A549 (cell line): ENCODE data around the gene HDLBP. TPM values are rescaled to one million over a fixed set of nuclear protein-coding genes. Genes with fewer than 3 reads are reported as not detected.

ENCODE experiments used
- ATAC-seq, 2 experiments: fragments of 200-7000 bp in 1 of 2; fragments of >200 bp in 1 of 2; cut with Nextera tagmentation in 1 of 2; cut with Tn5 transposase in 1 of 2; 3 replicates each; pipeline versions ENCODE4 v1.8.0 to v1.9.1; 2018 to 2020; ENCODE audit warnings: mild to moderate bottlenecking in 1 of 2, moderate library complexity in 1 of 2
- CTCF ChIA-PET: fragments of 300-600 bp; sonication (Branson Sonifier 250); formaldehyde crosslinking; extraction: SDS; loops from one replicate; lab custom pipeline; 2021; ENCODE audit warnings: antibody characterized with exemption, inconsistent platforms; lab: Yijun Ruan, JAX
- POLR2A ChIA-PET: fragments of 350-600 bp; formaldehyde crosslinking; extraction: SDS; loops from one replicate; lab custom pipeline; 2021; ENCODE audit warnings: antibody characterized with exemption, inconsistent platforms; lab: Yijun Ruan, JAX
- DNase-seq, 2 experiments: peaks; one replicate each; pipeline versions ENCODE4 v3.0.0 to v3.0.0-alpha.2; 2011 to 2016; ENCODE audit warnings: low read depth in 1 of 2, low spot score in 1 of 2
- FAIRE-seq: peaks from 2 replicates; lab custom pipeline; 2011; peaks lifted over from hg19 to GRCh38; lab: Jason Lieb, UNC
- H3K27ac ChIP-seq, 2 experiments: fragments of >200 bp; sonication (Bioruptor Twin); formaldehyde crosslinking; 3 replicates each; pipeline ENCODE4 v1.5.1; 2016 to 2017
- H3K4me1 ChIP-seq: fragments of >200 bp; sonication (Bioruptor Twin); formaldehyde crosslinking; 3 replicates; pipeline ENCODE4 v1.6.1; 2016
- H3K4me2 ChIP-seq: fragments of >200 bp; sonication (Bioruptor Twin); formaldehyde crosslinking; 3 replicates; pipeline ENCODE4 v1.6.1; 2016
- H3K4me3 ChIP-seq: fragments of >200 bp; sonication (Bioruptor Twin); formaldehyde crosslinking; 3 replicates; pipeline ENCODE4 v1.5.1; 2016
- H3K9me3 ChIP-seq: fragments of >200 bp; sonication (Bioruptor Twin); formaldehyde crosslinking; 3 replicates; pipeline ENCODE4 v1.6.1; 2016
- BCL3 ChIP-seq: fragments of >200 bp; sonication (Bioruptor Twin); formaldehyde crosslinking; IDR thresholded peaks from 3 replicates; pipeline ENCODE4 v1.6.1; 2016
- BHLHE40 ChIP-seq: IDR thresholded peaks from 2 replicates; pipeline ENCODE4 v1.6.1; 2012; ENCODE audit warnings: low read depth, low read length, inconsistent platforms
- CBX8 ChIP-seq: fragments of 200-600 bp; sonication (generic); IDR thresholded peaks from 2 replicates; pipeline ENCODE4 v1.6.1; 2016
- CHD2 ChIP-seq: fragments of 150-350 bp; IDR thresholded peaks from 2 replicates; pipeline ENCODE4 v1.6.1; 2014; ENCODE audit warnings: low read length; ENCODE audit not compliant: partially characterized antibody
- CHD4 ChIP-seq: fragments of 200-600 bp; sonication (generic); IDR thresholded peaks from 2 replicates; pipeline ENCODE4 v1.6.1; 2016; ENCODE audit warnings: antibody characterized with exemption, mild to moderate bottlenecking, borderline replicate concordance
- E2F6 ChIP-seq: IDR thresholded peaks from 2 replicates; pipeline ENCODE4 v1.6.1; 2012; ENCODE audit warnings: low read depth, borderline replicate concordance
- EHF ChIP-seq: fragments of 250-450 bp; sonication (Bioruptor Pico); IDR thresholded peaks from 2 replicates; pipeline ENCODE4 v1.5.0; 2020; ENCODE audit warnings: mild to moderate bottlenecking
- EHMT2 ChIP-seq: fragments of 200-600 bp; sonication (generic); IDR thresholded peaks from 2 replicates; pipeline ENCODE4 v1.6.1; 2016; ENCODE audit warnings: antibody characterized with exemption, low read depth, mild to moderate bottlenecking, moderate library complexity
- EP300 ChIP-seq, 2 experiments: fragments of >200 bp; sonication (Bioruptor Twin); formaldehyde crosslinking; IDR thresholded peaks; 2 replicates in 1 of 2; 3 replicates in 1 of 2; pipeline ENCODE4 v1.6.1; 2016 to 2017
- HDAC2 ChIP-seq: fragments of 200-600 bp; sonication (generic); IDR thresholded peaks from 2 replicates; pipeline ENCODE4 v1.6.1; 2016
- HEYL ChIP-seq: fragments of 250-450 bp; sonication (Bioruptor Pico); IDR thresholded peaks from 2 replicates; pipeline ENCODE4 v1.8.0; 2021; ENCODE audit warnings: mild to moderate bottlenecking, moderate library complexity
- HMGXB4 ChIP-seq: fragments of 250-450 bp; sonication (Bioruptor Pico); IDR thresholded peaks from 2 replicates; pipeline ENCODE4 v1.5.0; 2021; ENCODE audit warnings: mild to moderate bottlenecking, moderate library complexity, borderline replicate concordance
- HOXA7 ChIP-seq: fragments of 250-450 bp; sonication (Bioruptor Pico); IDR thresholded peaks from 2 replicates; pipeline ENCODE4 v1.5.0; 2020; ENCODE audit warnings: mild to moderate bottlenecking, moderate library complexity
- HOXB13 ChIP-seq: fragments of 250-450 bp; sonication (Bioruptor Pico); IDR thresholded peaks from 2 replicates; pipeline ENCODE4 v1.5.0; 2020; ENCODE audit warnings: low read depth, mild to moderate bottlenecking, moderate library complexity
- HOXB5 ChIP-seq: fragments of 250-450 bp; sonication (Bioruptor Pico); IDR thresholded peaks from 2 replicates; pipeline ENCODE4 v1.5.0; 2020; ENCODE audit warnings: mild to moderate bottlenecking, moderate library complexity
- KDM1A ChIP-seq: fragments of 200-600 bp; sonication (generic); IDR thresholded peaks from 2 replicates; pipeline ENCODE4 v1.6.1; 2016; ENCODE audit warnings: low read depth, mild to moderate bottlenecking
- MAFK ChIP-seq: fragments of 450-650 bp; IDR thresholded peaks from 2 replicates; pipeline ENCODE4 v1.6.1; 2014; ENCODE audit not compliant: partially characterized antibody
- MAX ChIP-seq: IDR thresholded peaks from 2 replicates; pipeline ENCODE4 v1.6.1; 2012
- MYC ChIP-seq: IDR thresholded peaks from 2 replicates; pipeline ENCODE4 v1.6.1; 2012; ENCODE audit warnings: mild to moderate bottlenecking, inconsistent platforms, low read length, improper control_type of control experiment, borderline replicate concordance
- NFE2L2 ChIP-seq: fragments of 150-350 bp; conservative IDR thresholded peaks from 2 replicates; pipeline ENCODE4 v1.6.1; 2014; ENCODE audit warnings: low read length
- PHF8 ChIP-seq: fragments of 200-600 bp; sonication (generic); IDR thresholded peaks from 2 replicates; pipeline ENCODE4 v1.6.1; 2016; ENCODE audit warnings: low read depth, mild to moderate bottlenecking, antibody characterized with exemption, moderate library complexity, borderline replicate concordance
- RAD21 ChIP-seq, 2 experiments: fragments of >200 bp in 1 of 2; sonication (Bioruptor Twin) in 1 of 2; formaldehyde crosslinking in 1 of 2; IDR thresholded peaks in 1 of 2; conservative IDR thresholded peaks in 1 of 2; 2 replicates in 1 of 2; 3 replicates in 1 of 2; pipeline ENCODE4 v1.6.1; 2012 to 2018; ENCODE audit warnings: inconsistent platforms in 1 of 2
- REST ChIP-seq: fragments of 200-600 bp; sonication (generic); IDR thresholded peaks from 2 replicates; pipeline ENCODE4 v1.6.1; 2016; ENCODE audit warnings: antibody characterized with exemption, mild to moderate bottlenecking, moderate library complexity
- TFCP2L1 ChIP-seq: fragments of 250-450 bp; sonication (Bioruptor Pico); IDR thresholded peaks from 2 replicates; pipeline ENCODE4 v1.5.0; 2021; ENCODE audit warnings: mild to moderate bottlenecking
- USF2 ChIP-seq: fragments of 450-650 bp; IDR thresholded peaks from 2 replicates; pipeline ENCODE4 v1.6.1; 2014; ENCODE audit warnings: antibody characterized with exemption
- ZC3H11A ChIP-seq: fragments of 450-650 bp; IDR thresholded peaks from 2 replicates; pipeline ENCODE4 v1.6.1; 2014; ENCODE audit warnings: antibody characterized with exemption, mild to moderate bottlenecking
- ZFP36 ChIP-seq: fragments of 450-650 bp; IDR thresholded peaks from 2 replicates; pipeline ENCODE4 v1.6.1; 2014; ENCODE audit warnings: borderline replicate concordance; ENCODE audit not compliant: partially characterized antibody
- WGBS: methylation state at CpG from one replicate; pipeline ENCODE4 v1.1.6; 2017; ENCODE audit errors: missing lambda C conversion rate; 5-methylcytosine and 5-hydroxymethylcytosine counted together
- polyA plus RNA-seq, 4 experiments: library from polyadenylated mRNA; depleted of rRNA in 3 of 4; stranded (reverse); fragments of >200 nt; fragmentation: RNase III in 1 of 4; extraction: RNeasy Plus Mini Kit Qiagen cat#74134 plus additional on column Dnase treatment in 1 of 4; gene quantifications; 2 replicates in 3 of 4; 3 replicates in 1 of 4; pipeline ENCODE4 v1.2.3, GENCODE V29; 2011 to 2017

Gene HDLBP
- polyA plus RNA-seq, 2 of the 4 experiments (the other 2 are of a cell fraction): 248 to 292 TPM

- TF ChIP-seq PHF8 (no peak), EP300 (IDR thresholded peaks at IDR 0.05) (no peak), HOXA7 (CRISPR knock-in tag) (no peak), CBX8 (no peak), HOXB5 (CRISPR knock-in tag) (no peak), EHMT2 (no peak), HDAC2 (no peak), ZC3H11A (no peak), BCL3 (no peak), HOXB13 (CRISPR knock-in tag) (no peak), USF2 (no peak), RAD21 (conservative IDR thresholded peaks at IDR 0.05 in 1 of 2, IDR thresholded peaks at IDR 0.05 in 1 of 2) (no peak), E2F6 (no peak), CHD2 (no peak), MAX (no peak), CHD4 (no peak), MYC (no peak), BHLHE40 (no peak), MAFK (no peak)
- Histone ChIP-seq H3K9me3 (no peaks in the 10 kb centered on the region), H3K4me2 (no peak overlapping the region), H3K4me3 (no peak overlapping the region), H3K4me1 (no peaks in the 10 kb centered on the region), H3K27ac (no peak overlapping the region)
- ATAC-seq (no peak), FAIRE-seq (no peak), DNase-seq (no peak)
- 95% methylated on average over 14 of the region's 14 CpGs for WGBS
- CTCF ChIA-PET: interaction anchor here (0.7 to 0.8 kb wide), 2 partner anchors 8 to 31 kb away, joined by 3 read pairs; no protein-coding TSS in a partner anchor
- POLR2A ChIA-PET: no interaction called here
Observed at GRCh38 chr2:241249654-241250053, 65.8 kb downstream of the HDLBP start.

- ChIA-PET CTCF (no interaction called here), POLR2A (no interaction called here)
- Histone ChIP-seq H3K27ac (no peak overlapping the region), H3K4me2 (no peak overlapping the region), H3K4me1 (no peaks in the 10 kb centered on the region), H3K9me3 (no peaks in the 10 kb centered on the region), H3K4me3 (no peak overlapping the region)
- ATAC-seq (no peak), FAIRE-seq (no peak), DNase-seq (no peak)
- WGBS: 89% methylated on average over 6 of the region's 6 CpGs
- TF ChIP-seq ZFP36: no peak
- TF ChIP-seq KDM1A: no peak
- TF ChIP-seq REST: no peak
- no peak for TF ChIP-seq HMGXB4 (CRISPR knock-in tag)
- TF ChIP-seq E2F6: no peak
- no peak for TF ChIP-seq MAFK
- no peak for TF ChIP-seq EHMT2
- TF ChIP-seq HOXB5 (CRISPR knock-in tag): no peak
- TF ChIP-seq HDAC2: no peak
- TF ChIP-seq TFCP2L1 (CRISPR knock-in tag): no peak
- no peak for TF ChIP-seq NFE2L2
- no peak for TF ChIP-seq EP300 (IDR thresholded peaks at IDR 0.05)
- no peak for TF ChIP-seq EHF (CRISPR knock-in tag)
- no peak for TF ChIP-seq HEYL (CRISPR knock-in tag)
- no peak for TF ChIP-seq RAD21 (conservative IDR thresholded peaks at IDR 0.05 in 1 of 2, IDR thresholded peaks at IDR 0.05 in 1 of 2)
- no peak for TF ChIP-seq HOXA7 (CRISPR knock-in tag)
Observed at GRCh38 chr2:241248897-241249296, 66.6 kb downstream of the HDLBP start.
